Measurements from ENCODE around the gene TAOK2.

DNA sequence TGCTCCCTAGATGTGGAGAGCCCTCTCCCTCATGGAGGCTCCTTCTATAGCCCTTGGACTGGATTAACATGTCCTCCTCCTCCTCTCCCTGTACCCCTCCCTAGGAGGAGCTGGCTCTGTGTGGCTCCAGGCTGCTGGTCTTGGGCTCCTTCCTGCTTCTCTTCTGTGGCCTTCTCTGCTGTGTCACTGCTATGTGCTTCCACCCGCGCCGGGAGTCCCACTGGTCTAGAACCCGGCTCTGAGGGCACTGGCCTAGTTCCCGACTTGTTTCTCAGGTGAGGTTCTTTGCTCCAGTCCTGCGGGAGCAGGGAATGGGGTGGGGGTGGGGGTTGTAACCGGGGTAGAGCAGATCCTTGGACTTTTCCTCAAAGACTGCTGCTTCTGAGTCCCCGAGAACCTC, 2.4 kb upstream of the TAOK2 start:
- TF ChIP-seq, protein P1, sequence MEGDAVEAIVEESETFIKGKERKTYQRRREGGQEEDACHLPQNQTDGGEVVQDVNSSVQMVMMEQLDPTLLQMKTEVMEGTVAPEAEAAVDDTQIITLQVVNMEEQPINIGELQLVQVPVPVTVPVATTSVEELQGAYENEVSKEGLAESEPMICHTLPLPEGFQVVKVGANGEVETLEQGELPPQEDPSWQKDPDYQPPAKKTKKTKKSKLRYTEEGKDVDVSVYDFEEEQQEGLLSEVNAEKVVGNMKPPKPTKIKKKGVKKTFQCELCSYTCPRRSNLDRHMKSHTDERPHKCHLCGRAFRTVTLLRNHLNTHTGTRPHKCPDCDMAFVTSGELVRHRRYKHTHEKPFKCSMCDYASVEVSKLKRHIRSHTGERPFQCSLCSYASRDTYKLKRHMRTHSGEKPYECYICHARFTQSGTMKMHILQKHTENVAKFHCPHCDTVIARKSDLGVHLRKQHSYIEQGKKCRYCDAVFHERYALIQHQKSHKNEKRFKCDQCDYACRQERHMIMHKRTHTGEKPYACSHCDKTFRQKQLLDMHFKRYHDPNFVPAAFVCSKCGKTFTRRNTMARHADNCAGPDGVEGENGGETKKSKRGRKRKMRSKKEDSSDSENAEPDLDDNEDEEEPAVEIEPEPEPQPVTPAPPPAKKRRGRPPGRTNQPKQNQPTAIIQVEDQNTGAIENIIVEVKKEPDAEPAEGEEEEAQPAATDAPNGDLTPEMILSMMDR (IDR thresholded peaks at IDR 0.05), result no peak
- TF ChIP-seq POLR2A (IDR thresholded peaks at IDR 0.05) (no peak), POLR2AphosphoS5 (IDR thresholded peaks at IDR 0.05) (no peak), EP300 (IDR thresholded peaks at IDR 0.05) (no peak)
